ENCODE results near the gene RALB.
"Not testable (repeated sequence)": the region's sequence is repeated elsewhere in the genome, so short reads cannot be mapped to it uniquely, and the experiment has no call there.

Gene RALB

GRCh38 chr2:120315367-120316033 lies 62.8 kb downstream of the RALB start:
- no peak for DNase-seq (ENCODE audit: low read depth)

DNA sequence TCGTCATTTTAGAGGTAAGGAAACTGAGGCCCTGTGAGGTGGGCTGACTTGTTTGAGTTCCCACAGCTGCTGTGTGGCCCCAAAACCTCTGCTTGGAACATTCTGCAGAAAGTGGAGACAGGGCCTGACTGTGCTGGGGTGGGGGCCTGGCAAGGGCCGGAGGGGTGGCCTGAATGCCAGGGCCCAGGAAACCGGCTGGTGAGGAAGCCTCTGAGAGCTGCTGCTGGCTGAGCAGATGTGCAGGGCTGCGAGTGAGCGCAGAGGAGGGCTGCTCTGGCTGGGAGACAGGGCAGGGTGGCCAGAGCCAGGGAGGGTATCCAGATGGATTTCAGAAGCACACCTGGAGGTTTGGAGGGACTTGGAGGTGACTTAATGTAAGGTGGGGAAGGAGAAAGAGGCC lies 63.4 kb downstream of the RALB start:
- DNase-seq (ENCODE audit: low read depth), result no peak

DNA sequence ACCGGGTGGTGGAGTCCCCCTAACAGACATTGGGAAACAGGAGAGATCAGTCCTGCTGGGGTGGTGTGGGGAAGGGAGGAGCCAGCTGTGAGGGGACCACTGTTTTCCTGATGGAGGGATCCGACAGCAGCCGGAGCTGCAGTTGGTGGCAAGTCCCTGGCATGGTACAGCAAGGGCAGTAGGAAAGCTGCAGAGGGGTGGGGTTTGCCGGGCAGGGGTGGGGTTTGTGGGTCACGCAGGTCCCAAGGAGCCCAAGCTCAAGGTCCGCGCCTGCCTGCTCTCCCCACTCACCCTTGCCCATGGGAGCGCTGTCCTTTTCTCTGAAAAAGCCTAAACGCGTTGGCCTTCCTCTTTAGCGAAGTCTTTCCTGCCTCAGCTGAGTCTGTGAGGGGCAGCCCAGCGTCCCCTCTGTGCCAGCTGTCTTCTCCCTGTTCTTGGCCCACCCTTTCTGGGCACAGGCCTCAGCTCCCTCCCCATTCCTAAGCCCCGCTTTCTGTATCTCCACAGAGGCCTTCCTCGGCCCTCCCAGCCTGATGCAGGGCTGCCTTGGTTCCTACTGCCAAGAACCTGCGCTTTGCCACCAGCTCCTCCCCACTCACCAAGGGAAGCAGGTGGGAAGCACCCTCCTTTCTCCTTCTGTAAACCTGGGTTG lies 64.0 kb downstream of the RALB start:
- no peak for DNase-seq (ENCODE audit: low read depth)

- no peak for DNase-seq (ENCODE audit: low read depth)
Observed at GRCh38 chr2:120317180-120317533, 64.5 kb downstream of the RALB start.

GRCh38 chr2:120317916-120318315 lies 65.3 kb downstream of the RALB start:
- DNase-seq (ENCODE audit: low read depth), result no peak

GRCh38 chr2:120318626-120319025 lies 66.0 kb downstream of the RALB start:
- no peak for DNase-seq (ENCODE audit: low read depth)

DNA sequence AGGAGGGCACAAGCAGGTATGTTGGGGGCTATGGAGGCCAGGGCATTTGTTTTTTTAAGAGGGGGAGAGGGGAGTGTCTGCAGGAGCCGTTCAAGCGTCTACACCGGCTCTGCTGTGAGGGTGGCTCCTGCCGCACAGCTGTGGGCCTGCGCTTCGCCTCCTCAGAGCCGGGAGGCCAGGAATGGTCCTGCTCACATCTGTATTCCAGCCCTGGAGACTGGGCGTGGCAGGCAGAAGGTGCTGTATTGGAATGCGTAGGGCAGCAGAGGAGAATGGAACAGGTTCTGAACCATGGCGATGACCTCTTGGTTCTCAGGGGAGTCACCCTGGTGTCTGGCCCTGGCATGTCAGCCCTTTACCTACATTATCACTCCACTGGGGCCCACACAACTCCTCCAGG lies 66.5 kb downstream of the RALB start:
- DNase-seq (ENCODE audit: low read depth), result no peak

DNA sequence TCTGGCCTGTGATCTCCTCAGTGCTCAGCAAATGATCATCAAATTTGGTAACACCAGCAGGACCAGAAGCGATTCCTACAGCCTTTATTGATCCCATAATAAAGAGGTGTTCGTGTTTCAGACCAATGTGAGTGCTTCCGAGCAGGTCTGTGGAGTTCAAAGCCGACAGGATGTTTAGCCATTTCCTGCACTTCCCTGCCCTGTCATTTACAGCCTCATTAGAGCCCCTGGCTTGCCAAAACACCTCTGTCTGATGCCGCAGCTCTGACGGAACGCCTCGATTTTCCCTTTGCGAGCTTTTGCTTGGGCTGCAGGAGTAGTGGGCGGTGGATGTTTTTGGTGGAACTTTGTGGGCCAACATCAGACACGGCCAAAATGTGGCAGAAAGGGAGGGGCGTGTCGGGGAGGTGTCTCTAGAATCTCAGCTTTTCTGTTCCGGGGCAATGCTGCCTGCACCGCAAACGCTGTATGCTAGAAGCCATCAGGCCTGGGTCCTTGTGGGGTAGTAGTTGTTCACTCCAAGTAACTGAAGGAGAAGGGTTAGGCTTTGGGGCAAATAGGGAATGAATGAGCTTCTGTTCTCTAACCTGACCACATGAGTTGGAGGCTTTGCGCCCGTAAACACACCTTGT lies 67.2 kb downstream of the RALB start:
- no peak for DNase-seq (ENCODE audit: low read depth)

- no peak for DNase-seq (ENCODE audit: low read depth)
Observed at GRCh38 chr2:120320318-120320851, 67.7 kb downstream of the RALB start.

DNA sequence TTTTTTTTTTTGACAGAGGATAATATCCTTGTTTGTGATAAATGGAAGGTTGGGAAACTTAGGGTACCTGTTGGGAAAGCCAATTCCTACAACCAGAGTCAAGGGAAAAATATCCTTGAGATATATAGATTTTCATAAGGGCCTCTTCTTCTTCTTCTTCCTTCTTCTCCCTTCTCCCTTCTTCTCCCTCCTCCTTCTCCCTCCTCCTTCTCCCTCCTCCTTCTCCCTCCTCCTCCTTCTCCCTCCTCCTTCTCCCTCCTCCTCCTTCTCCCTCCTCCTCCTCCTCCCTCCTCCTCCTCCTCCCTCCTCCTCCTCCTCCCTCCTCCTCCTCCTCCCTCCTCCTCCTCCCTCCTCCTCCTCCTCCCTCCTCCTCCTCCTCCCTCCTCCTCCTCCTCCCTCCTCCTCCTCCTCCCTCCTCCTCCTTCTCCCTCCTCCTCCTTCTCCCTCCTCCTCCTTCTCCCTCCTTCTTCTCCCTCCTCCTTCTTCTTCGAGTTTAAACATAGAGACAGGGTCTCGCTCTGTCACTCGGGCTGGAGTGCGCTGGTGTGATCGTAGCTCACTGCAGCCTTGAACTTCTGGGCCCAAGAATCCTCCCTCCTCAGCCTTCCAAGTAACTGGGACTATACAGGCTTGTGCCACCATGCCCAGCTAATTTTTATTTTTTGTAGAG lies 68.4 kb downstream of the RALB start:
- DNase-seq (ENCODE audit: low read depth), result not testable (repeated sequence)

DNA sequence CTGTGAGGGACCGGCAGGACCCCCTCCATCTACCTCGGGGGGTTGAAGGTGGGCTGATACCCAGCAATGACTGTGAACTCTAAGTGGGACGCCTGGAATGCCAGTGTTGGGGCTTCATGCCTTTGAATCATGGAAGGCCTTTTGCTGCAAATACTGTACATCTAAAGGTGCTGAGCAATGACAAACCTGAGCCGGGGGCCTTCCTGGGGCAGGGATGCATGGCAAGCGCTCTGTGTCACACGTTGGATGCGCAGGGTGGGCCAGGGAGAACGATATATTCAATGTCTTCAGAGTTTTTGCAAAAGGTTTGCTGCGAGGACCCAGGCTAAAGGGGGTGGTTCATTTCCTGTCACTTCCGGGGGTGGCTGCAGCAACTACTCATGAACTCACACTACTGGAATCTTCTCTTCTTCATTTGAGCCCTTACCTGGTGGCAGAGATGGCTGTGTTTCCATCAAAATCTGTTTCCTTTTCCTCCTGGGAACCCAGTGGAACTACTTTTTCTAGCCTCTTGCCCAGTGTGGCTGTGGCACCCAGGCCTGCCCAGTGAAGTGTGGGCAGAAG lies 69.2 kb downstream of the RALB start:
- DNase-seq (ENCODE audit: low read depth), result no peak

DNA sequence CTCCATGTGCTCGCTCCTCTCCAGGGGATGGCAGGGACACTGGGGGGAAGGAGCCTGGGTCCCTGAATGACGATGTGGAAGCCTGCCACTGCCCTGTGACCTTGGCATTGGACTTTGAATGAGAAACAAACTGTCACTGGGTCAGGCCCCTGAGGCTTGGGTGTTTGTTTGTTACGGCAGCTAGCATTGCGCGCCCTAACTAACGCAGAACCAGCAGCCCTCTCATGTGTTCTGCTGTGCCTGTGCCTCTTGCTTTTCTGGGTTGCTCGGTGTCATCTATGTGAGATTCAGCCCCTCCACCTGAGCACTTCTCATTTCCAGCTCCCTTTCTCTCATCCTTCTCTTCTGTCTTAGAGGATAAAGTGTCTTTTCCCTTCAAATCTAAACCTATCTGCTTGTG lies 69.7 kb downstream of the RALB start:
- no peak for DNase-seq (ENCODE audit: low read depth)

DNA sequence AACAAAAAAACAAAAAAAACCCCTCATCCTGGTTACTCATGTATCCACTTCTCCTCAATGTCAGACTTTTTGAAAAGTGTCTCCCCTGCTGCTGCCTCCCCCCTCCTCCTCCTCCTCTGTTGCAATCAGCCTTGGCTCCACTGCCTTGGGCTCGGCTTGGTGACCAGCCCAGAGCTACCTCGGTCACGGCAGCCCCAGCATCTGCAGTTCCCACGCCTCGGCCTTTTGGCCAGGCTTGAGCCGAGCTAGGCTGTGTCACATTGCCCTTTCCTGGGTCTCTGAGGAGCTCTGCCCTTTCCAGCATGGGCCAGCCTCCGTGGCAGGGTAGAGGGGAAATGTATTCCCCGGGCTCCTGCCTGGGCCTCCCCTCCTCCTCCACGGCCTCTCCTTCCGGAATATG lies 70.6 kb downstream of the RALB start:
- no peak for DNase-seq (ENCODE audit: low read depth)

DNA sequence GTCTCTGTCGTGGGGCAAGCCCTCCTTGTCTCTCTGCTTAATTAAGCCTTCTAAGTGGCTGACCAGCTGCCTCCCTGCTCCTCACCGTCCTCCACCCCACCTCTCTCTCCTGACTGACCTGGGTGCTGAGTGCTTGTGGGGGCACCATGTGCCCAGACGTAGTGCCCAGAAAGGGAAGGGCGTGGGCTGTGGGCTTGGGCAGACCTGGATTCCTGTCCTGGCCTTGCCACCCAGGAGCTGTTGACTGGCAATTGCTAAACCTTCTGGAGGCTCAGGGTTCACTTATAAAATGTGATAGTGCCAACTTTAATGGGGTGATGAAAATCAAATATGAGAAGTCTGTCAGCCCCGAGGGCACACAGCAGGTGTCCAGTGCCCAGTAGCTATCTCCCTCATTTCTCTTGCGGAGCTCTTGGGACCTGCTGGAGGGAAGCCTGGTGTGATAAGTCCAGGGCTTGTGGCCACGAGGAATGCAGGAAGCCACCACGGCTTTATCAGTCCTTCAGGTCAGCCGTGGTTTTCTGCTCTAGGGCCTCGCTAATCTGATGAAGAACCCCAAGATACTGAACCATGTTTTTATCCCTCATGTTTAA lies 71.3 kb downstream of the RALB start:
- DNase-seq (ENCODE audit: low read depth), result no peak

DNA sequence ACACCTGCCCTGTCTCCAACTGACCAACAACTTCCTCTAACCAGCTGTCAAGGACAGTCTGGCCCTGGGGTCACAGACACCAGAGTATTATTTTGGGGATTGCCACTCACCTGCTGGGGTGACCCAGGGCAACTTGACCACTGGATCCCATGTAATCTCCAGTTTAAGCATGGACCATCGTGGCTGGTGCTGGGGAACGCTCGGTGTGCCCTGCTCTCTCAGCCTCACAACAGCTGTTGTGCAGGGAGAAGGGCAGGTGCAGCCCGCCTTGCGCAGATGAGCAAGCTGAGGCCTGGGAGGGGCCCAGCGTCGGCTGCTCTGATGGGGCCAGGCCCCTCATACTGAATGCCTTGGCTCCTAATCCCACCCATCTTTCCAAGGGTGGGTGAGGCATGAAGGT lies 72.3 kb downstream of the RALB start:
- DNase-seq (ENCODE audit: low read depth), result no peak

DNA sequence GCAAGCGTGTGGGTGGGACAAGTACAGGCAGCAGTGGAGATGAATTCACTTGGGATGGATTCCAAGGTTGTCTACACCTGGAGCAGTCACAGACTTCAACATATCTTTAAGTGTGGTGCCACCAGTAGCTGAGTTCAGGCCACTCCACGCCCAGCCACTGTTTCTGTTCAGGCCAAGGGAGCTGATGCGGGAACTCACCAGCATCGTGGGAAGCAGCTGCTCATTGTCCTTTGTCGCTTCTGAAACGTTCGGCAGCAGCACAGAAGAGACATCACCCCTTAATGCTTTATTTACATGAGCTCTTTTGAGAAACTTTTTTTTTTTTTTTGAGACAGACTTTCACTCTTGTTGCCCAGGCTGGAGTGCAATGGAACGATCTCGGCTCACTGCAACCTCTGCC lies 73.4 kb downstream of the RALB start:
- DNase-seq (ENCODE audit: low read depth), result no peak

DNA sequence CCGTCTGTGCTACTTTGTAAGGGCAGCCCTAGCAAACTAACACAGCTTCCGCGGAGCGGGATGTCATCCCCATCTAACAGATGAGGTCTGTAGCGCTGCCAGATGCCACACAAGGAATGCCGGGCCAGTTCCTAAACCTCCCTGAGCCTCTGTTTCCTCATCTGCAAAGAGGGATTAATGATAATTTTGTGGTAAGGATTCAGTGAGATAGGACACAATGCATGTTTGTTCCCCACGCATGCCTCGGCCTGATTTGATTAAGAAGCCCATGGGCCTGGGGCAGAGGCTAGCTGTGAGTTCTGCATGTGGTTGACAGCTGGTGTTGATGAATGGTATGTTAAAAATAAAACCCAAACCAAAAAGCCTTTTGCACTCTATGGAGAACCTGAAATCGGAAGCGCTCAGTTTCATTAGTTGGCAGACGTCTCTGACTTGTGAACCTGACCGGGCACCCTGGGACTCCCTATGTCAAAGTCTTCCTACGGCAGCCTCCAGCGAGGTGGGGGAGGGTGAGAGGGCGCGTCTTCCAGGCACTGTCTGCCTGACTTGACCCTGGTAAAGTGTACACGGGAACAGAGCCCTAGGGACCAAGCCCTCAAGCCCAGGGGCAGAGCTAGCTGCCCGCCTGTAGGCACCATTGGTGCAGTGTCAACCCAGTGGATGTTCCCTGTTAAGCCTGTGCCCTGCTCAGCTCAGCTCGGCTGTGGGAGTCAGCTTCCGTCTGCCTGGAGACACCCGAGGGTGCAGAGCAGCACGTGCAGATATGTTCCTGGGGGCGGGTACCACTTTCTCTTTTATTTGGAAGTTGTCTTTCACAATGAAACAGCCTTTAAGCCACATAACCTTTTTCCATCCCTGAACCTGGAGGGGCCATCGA lies 78.5 kb downstream of the RALB start:
- no peak for DNase-seq (ENCODE audit: low read depth)

DNA sequence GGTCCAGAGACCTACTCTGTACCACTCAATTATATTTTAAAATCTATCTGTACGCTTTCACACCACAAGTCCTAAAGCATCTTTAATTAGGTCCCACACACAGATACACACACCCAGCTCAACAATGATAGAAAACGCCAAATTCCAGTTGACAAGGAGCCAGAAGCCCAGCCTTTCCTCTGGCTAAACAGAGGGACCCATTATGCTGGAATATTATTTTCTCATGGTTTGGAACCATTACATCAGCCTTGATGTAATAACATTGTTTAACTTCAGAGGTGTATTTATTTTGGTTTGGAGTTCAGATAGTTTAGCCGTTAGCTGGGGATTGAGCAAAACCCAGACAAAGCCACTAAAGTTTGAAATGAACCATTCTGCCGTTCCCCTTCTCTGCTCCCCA lies 79.3 kb downstream of the RALB start:
- DNase-seq (ENCODE audit: low read depth), result no peak

GRCh38 chr2:120332384-120332783 lies 79.7 kb downstream of the RALB start:
- no peak for DNase-seq (ENCODE audit: low read depth)

- no peak for DNase-seq (ENCODE audit: low read depth)
Observed at GRCh38 chr2:120334068-120334467, 81.4 kb downstream of the RALB start.

DNA sequence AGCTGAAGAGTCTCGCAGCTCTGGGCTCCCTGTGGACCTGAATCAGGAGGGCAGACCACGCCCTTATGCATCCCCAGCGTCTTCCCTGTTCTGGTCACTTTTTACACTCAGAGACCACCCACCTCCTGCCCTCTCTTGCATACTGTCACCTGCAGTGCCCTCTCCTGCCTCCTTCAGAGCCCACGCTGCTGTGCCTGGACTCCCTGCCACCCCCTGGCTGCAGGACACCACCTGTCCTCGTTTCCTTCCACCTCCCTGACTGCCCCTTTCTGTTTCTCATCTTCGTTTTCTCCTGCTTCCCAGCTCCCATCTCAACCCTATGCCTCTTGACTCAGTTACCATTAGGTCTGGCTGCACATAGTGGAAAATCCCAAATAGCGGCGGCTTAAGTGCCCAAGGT lies 84.1 kb downstream of the RALB start:
- no peak for DNase-seq (ENCODE audit: low read depth)
